ENCODE data around the gene SMIM11. TPM values are rescaled to one million over a fixed set of nuclear protein-coding genes. Genes with fewer than 3 reads are reported as not detected.
"Not testable (repeated sequence)": the region's sequence is repeated elsewhere in the genome, so short reads cannot be mapped to it uniquely, and the experiment has no call there.

SMIM11 gene
- total RNA-seq, 2 donors from 2014 or later = 6.3 to 9.6 TPM

DNA sequence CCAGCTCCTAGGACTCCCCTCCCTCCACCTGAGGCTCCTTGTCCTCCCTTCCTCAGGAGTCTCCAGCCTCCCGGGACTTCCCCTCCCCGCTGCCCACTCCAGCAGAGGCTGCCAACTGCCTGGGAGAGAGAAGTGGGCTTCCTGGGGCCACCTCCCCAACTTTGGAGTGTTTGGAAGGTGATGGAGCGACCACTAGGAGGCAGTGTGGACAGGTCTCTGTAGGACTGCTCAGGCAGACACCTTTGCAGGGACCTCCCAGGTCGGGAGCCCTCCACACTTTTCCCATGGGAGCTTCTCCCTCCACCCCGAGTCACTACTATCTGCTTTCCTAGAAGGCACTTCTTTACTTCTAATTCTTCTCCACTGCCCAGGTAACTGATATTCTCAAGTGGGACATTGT is 29.4 kb downstream of the SMIM11 start:
- not testable (repeated sequence) for DNase-seq (ENCODE audit: low spot score)

DNA sequence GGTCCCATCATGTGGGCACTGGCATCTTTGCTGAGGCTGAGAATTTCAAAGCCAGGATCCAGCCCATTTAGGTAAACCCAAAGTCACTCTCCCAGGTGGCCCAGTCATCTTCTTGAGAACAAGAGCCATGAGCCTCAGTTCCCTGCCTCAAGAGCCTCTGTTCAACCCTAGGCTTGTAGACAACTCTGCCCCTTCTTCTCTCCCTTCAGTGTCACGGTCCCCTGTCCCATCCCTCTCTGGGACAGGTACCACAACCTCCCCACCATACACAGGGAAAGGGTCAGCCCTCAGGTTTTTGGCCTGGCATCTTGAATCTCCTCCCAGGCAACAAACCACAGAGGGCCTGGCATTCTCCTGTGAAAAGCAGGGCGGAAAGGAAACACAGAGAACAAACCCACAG is 30.4 kb downstream of the SMIM11 start:
- intact Hi-C loops (cut with DNase I); DNase-seq (ENCODE audit: low spot score): not testable (repeated sequence)

More for the DNA sequence above, 29.4 kb downstream of the SMIM11 start:
- intact Hi-C loops (cut with DNase I) = not testable (repeated sequence)

DNA sequence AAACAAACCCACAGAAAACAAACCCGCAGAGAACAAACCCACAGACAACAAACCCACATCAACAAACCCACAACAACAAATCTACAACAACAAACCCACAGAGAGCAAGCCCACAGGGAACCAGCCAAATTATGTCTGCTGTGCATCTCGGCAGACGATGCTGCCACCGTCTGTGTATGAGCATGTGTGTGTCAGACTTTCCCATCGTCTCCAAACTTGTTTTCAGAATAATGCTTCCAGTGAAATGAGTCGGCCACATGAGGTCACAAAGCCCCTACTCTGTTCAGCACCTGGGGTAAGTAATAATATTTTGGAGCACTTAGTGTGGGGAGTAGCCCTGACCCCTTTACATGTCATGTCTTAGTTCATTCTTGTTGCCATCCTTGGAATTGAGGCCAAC is 30.8 kb downstream of the SMIM11 start:
- DNase-seq (ENCODE audit: low spot score); intact Hi-C loops (cut with DNase I): not testable (repeated sequence)

DNA sequence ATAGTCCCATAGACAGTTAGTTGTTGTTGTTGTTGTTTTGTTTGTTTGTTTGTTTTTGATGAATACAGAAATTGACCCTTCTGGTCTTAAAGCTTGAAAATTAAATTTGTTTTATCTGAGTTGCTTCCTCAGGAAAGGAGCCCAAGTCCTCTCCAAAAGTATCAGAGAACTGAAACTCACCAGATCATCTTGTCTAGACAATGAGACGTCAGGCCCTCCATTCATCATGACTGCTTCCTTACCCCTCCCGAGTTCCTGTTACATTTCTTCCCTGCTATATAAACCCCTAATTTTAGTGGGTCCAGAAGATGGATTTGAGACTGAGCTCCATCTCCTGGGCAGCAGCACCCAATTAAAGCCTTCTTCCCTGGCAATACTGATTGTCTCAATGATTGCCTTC is 31.4 kb downstream of the SMIM11 start:
- DNase-seq (ENCODE audit: low spot score); intact Hi-C loops (cut with DNase I): not testable (repeated sequence)

DNA sequence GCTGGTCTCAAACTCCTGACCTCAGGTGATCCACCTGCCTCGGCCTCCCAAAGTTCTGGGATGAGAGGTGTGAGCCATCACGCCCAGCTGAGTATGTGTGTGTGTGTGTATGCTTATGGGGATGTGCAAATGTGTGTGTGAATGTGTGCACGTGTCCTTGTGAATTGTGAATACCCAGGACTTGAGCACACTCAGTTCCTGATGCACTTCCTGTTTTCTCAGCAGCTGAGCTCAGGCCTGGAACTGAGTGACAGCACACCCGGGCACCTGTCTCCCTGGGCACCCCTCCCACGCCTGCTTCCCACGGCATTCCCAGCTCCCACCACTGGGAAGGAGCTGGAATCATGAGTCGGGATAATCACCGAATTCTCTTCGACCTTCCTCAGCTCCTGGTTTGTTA is 32.0 kb downstream of the SMIM11 start:
- intact Hi-C loops (cut with DNase I); DNase-seq (ENCODE audit: low spot score): not testable (repeated sequence)

DNA sequence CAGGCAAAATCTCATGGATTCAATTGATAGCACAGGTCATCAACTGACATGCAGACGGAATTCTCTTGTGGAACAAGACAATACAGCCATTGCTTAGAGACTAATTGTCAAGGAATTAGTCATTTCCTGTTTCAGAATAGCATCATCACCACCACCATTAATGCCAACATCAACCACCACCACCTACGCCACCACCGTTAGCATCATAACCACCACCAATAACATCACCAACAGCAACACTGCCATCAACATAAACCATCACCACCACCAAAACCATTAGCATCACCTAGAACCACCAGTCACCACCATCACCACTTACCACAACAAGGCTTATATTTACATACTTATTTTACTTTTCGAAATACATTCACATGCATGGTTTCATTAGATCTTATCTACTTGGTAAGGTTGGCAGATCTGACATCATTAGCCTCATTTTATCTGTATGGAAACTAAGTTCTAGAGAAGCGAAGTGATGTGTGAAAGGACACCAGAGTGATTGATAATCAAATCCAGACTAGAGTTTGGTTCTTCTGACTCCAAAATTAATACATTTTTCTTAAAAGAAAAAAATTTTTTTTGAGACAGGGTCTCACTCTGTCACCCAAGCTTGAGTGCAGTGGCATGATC is 42.3 kb downstream of the SMIM11 start:
- DNase-seq (ENCODE audit: low spot score); intact Hi-C loops (cut with DNase I): not testable (repeated sequence)

DNA sequence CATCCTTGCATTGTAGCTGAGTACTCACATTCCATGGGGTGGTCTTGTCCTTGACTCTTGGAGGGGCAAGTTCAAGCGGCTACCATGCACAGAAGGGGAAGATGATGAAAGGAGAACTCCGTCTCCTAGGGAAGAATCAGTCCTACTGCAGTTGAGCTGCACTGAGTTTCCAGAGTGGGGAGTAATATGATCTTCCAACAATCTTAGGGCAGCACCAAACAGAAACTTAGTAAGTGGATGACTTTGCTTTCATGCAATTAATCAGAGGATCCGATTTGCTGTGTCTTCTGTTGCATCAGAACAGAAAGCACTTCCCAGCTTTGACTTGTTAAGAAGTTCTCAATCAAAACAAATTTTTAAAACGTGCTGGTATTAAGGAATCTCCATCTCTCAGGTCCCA is 48.5 kb downstream of the SMIM11 start, which contains the start of gene SMIM34:
TSS of gene SMIM34 (minus strand) at position 147 of the 400 bp plus-strand sequence. CDS start at position 35, 112 bp downstream.
- intact Hi-C loops (cut with DNase I); DNase-seq (ENCODE audit: low spot score): not testable (repeated sequence)

DNA sequence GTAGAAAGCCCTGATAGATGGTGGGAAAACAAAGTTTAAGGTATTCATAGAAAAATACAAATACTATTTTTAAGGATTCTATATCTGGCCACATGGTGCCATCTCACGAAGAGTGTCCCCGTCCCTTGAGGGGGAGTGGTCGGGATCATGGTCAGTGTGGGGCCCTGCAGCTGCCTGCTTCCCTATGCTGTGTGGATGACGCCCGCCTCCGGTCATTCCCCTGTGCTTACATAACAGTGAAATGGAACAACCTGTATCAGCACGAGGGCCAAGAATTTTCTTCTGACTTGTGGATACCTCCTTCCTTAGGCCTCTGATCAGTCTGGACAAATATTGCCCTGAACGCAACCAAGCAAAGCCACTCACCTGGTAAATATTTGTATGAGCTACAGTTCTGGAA is 52.0 kb downstream of the SMIM11 start:
- intact Hi-C loops (cut with DNase I); DNase-seq (ENCODE audit: low spot score): not testable (repeated sequence)

DNA sequence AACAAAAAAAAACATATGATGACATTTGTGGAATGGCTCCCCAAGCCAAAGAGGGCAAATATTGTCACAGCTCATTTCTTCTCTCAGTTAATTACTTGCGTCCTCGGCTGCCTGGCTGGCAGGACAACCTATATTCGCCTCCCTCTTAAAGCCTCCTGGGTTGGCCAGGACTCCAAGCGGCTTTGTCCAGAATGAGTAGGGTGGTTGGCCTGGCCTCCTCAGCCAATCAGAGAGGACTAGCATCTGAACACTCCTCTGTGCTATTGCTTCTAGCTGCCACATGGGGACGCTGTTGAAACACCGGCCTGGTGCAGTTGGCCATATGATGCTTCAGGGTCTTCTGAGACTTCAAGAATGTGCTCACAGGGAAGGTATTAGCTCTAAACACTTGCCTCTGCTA is 53.1 kb downstream of the SMIM11 start:
- intact Hi-C loops (cut with DNase I) = not testable (repeated sequence)

DNA sequence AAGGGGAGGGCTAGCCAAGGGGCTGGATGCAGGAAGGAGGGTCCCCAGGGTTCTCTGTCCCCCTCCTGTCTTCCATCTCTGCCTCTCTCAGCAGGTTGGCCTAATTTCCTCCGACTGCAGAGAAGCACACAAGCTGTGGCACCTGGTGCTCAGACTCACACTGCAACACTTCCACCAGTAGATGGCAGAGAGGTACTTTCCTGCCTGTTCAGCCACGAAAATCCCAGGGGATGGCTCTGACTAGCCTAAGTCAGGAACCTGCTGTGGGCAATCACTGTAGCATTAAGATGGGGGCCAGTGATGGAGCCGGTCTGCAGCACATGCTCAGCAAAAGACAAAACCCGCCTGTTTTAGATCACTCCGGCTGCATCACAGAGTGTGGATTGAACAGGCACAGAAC is 54.4 kb downstream of the SMIM11 start:
- DNase-seq (ENCODE audit: low spot score); intact Hi-C loops (cut with DNase I): not testable (repeated sequence)

More for the DNA sequence above, 53.1 kb downstream of the SMIM11 start:
- DNase-seq (ENCODE audit: low spot score) = not testable (repeated sequence)

Other genes starting within 250 kb of the SMIM11 start
- not detected for gene KCNE2, start 11.5 kb upstream of the SMIM11 start, total RNA-seq
- gene SMIM34, start 48.4 kb downstream of the SMIM11 start, total RNA-seq = not detected
- 1 to 10 TPM; 3.9 to 4.5 TPM for gene KCNE1, start 136.7 kb downstream of the SMIM11 start, total RNA-seq
- gene RCAN1, start 239.6 kb downstream of the SMIM11 start, total RNA-seq = 100 to 1,000 TPM in 1 of 2 donors, 10 to 100 TPM in 1; 59.6 to 180 TPM